ENCODE measurements around the gene IL36G. TPM values are rescaled to one million over a fixed set of nuclear protein-coding genes. Genes with fewer than 3 reads are reported as not detected.

IL36G gene
- total RNA-seq, 1 experiment from 2014 or later = not detected

- Histone ChIP-seq H3K4me3 (ENCODE audit: low read depth, low read length) (no peak overlapping the region), H3K36me3 (ENCODE audit: control insufficient read depth, insufficient read depth, low read length) (no peaks in the 10 kb centered on the region), H3K27me3 (replicated peaks; ENCODE audit: control insufficient read depth, insufficient read depth, low read length) (no peaks in the 10 kb centered on the region), H3K9me3 (no peaks in the 10 kb centered on the region), H3K4me1 (no peaks in the 10 kb centered on the region)
- CTCF ChIA-PET = no interaction called here
- intact Hi-C loops (cut with micrococcal nuclease; ENCODE audit: unreplicated experiment) = no loop called here
- POLR2A ChIA-PET = no interaction called here
- Mint-ChIP-seq H3K4me3 (ENCODE audit: unreplicated experiment) (no peak overlapping the region), H3K4me1 (ENCODE audit: low read depth, unreplicated experiment) (no peaks in the 10 kb centered on the region), H3K27me3 (ENCODE audit: insufficient read depth, unreplicated experiment) (peaks cover 15% of the 10 kb centered on the region), H3K9me3 (ENCODE audit: unreplicated experiment) (no peaks in the 10 kb centered on the region), H3K36me3 (ENCODE audit: insufficient read depth, unreplicated experiment) (no peaks in the 10 kb centered on the region), H3K27ac (ENCODE audit: unreplicated experiment) (no peak overlapping the region)
- DNase-seq = no peak
- no TSS peak for BruUV-seq (replicated peaks)
- TF ChIP-seq CTCF (IDR thresholded peaks at IDR 0.05; ENCODE audit: insufficient read depth in 1 of 2, low read depth in 1 of 2, low read length in 1 of 2, severe bottlenecking in 1 of 2, unreplicated experiment in 1 of 2) = no peak
Observed at GRCh38 chr2:113010088-113010487, 32.3 kb downstream of the IL36G start.

DNA sequence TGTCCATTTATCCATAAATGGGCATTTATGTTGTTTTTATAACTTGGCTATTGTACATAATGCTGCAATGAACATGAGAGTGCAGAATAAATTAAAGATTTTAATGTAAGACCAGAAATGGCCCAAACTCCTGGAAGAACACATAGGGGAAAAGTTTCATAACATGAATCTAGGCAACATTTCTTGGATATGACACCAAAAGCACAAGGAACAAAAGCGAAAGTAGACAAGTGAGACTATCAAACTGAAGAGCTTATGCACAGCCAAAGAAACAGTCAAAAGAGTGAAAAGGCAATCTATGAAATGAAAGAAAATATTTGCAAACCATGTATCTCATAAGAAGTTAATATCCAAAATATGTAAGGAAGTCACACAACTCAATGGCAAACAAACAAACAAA, 33.3 kb downstream of the IL36G start:
- POLR2A ChIA-PET = no interaction called here
- no peaks in the 10 kb centered on the region for H3K36me3 Mint-ChIP-seq (ENCODE audit: insufficient read depth, unreplicated experiment)
- H3K9me3 ChIP-seq = no peaks in the 10 kb centered on the region
- no peak overlapping the region for H3K27ac Mint-ChIP-seq (ENCODE audit: unreplicated experiment)
- no peaks in the 10 kb centered on the region for H3K9me3 Mint-ChIP-seq (ENCODE audit: unreplicated experiment)
- no peaks in the 10 kb centered on the region for H3K36me3 ChIP-seq (ENCODE audit: control insufficient read depth, insufficient read depth, low read length)
- H3K4me1 Mint-ChIP-seq (ENCODE audit: low read depth, unreplicated experiment) = no peaks in the 10 kb centered on the region
- H3K27me3 Mint-ChIP-seq (ENCODE audit: insufficient read depth, unreplicated experiment) = peaks cover 11% of the 10 kb centered on the region
- BruUV-seq (replicated peaks) = no TSS peak
- H3K4me3 ChIP-seq (ENCODE audit: low read depth, low read length) = no peak overlapping the region
- CTCF ChIA-PET = no interaction called here
- TF ChIP-seq CTCF (IDR thresholded peaks at IDR 0.05; ENCODE audit: insufficient read depth in 1 of 2, low read depth in 1 of 2, low read length in 1 of 2, severe bottlenecking in 1 of 2, unreplicated experiment in 1 of 2) = no peak
- no peaks in the 10 kb centered on the region for H3K27me3 ChIP-seq (replicated peaks; ENCODE audit: control insufficient read depth, insufficient read depth, low read length)
- intact Hi-C loops (cut with micrococcal nuclease; ENCODE audit: unreplicated experiment) = no loop called here
- DNase-seq = no peak
- no peak overlapping the region for H3K4me3 Mint-ChIP-seq (ENCODE audit: unreplicated experiment)
- H3K4me1 ChIP-seq = no peaks in the 10 kb centered on the region

GRCh38 chr2:113012436-113013335, 34.9 kb downstream of the IL36G start:
- Mint-ChIP-seq H3K4me1 (ENCODE audit: low read depth, unreplicated experiment) (no peaks in the 10 kb centered on the region), H3K4me3 (ENCODE audit: unreplicated experiment) (no peak overlapping the region), H3K27me3 (ENCODE audit: insufficient read depth, unreplicated experiment) (peaks cover 17% of the 10 kb centered on the region), H3K27ac (ENCODE audit: unreplicated experiment) (no peak overlapping the region), H3K36me3 (ENCODE audit: insufficient read depth, unreplicated experiment) (no peaks in the 10 kb centered on the region), H3K9me3 (ENCODE audit: unreplicated experiment) (peaks cover 11% of the 10 kb centered on the region)
- ChIA-PET POLR2A (interaction anchor here (0.6 kb wide), 1 partner anchor 389 kb away, joined by 3 read pairs; no protein-coding TSS in a partner anchor), CTCF (no interaction called here)
- no peak for TF ChIP-seq CTCF (IDR thresholded peaks at IDR 0.05; ENCODE audit: insufficient read depth in 1 of 2, low read depth in 1 of 2, low read length in 1 of 2, severe bottlenecking in 1 of 2, unreplicated experiment in 1 of 2)
- Histone ChIP-seq H3K4me1 (no peaks in the 10 kb centered on the region), H3K9me3 (no peaks in the 10 kb centered on the region), H3K27me3 (replicated peaks; ENCODE audit: control insufficient read depth, insufficient read depth, low read length) (no peaks in the 10 kb centered on the region), H3K36me3 (ENCODE audit: control insufficient read depth, insufficient read depth, low read length) (no peaks in the 10 kb centered on the region), H3K4me3 (ENCODE audit: low read depth, low read length) (no peak overlapping the region)
- intact Hi-C loops (cut with micrococcal nuclease; ENCODE audit: unreplicated experiment) = no loop called here
- DNase-seq = no peak
- no TSS peak for BruUV-seq (replicated peaks)

Data from Caco-2 (cell line).